Ishikawa (cell line): Measurements from ENCODE around the gene PITPNC1.

Experiments used
- CEBPB ChIP-seq: IDR thresholded peaks from 2 replicates; pipeline ENCODE4 v1.6.1; 2012
- CREB1 ChIP-seq: IDR thresholded peaks from 2 replicates; pipeline ENCODE4 v1.6.1; 2012; ENCODE audit warnings: low read depth
- EGR1 ChIP-seq: IDR thresholded peaks from 2 replicates; pipeline ENCODE4 v1.6.1; 2012
- EP300 ChIP-seq: IDR thresholded peaks from 2 replicates; pipeline ENCODE4 v1.6.1; 2012; ENCODE audit warnings: borderline replicate concordance
- FOXM1 ChIP-seq: IDR thresholded peaks from 2 replicates; pipeline ENCODE4 v1.6.1; 2012; ENCODE audit warnings: low read depth, borderline replicate concordance
- NFIC ChIP-seq: IDR thresholded peaks from 2 replicates; pipeline ENCODE4 v1.6.1; 2012
- RAD21 ChIP-seq: IDR thresholded peaks from 2 replicates; pipeline ENCODE4 v1.6.1; 2012; ENCODE audit warnings: low read depth
- TAF1 ChIP-seq: IDR thresholded peaks from 2 replicates; pipeline ENCODE4 v1.6.1; 2012; ENCODE audit warnings: low read depth, mild to moderate bottlenecking
- TCF12 ChIP-seq: IDR thresholded peaks from 2 replicates; pipeline ENCODE4 v1.6.1; 2012; ENCODE audit warnings: low read depth
- TEAD4 ChIP-seq: IDR thresholded peaks from 2 replicates; pipeline ENCODE4 v1.6.1; 2012
- YY1 ChIP-seq: IDR thresholded peaks from 2 replicates; pipeline ENCODE4 v1.6.1; 2012; ENCODE audit warnings: low read depth
- ZBTB7A ChIP-seq: IDR thresholded peaks from 2 replicates; pipeline ENCODE4 v1.6.1; 2012; ENCODE audit warnings: low read depth
- TF ChIP-seq, protein P1 (sequence below): IDR thresholded peaks from 2 replicates; pipeline ENCODE4 v1.6.1; 2012
- TF ChIP-seq, protein P2 (sequence below): IDR thresholded peaks from 2 replicates; pipeline ENCODE4 v1.6.1; 2012; ENCODE audit warnings: low read depth, mild to moderate bottlenecking
- TF ChIP-seq, protein P3 (sequence below): IDR thresholded peaks from 2 replicates; pipeline ENCODE4 v1.6.1; 2012

Gene PITPNC1

DNA sequence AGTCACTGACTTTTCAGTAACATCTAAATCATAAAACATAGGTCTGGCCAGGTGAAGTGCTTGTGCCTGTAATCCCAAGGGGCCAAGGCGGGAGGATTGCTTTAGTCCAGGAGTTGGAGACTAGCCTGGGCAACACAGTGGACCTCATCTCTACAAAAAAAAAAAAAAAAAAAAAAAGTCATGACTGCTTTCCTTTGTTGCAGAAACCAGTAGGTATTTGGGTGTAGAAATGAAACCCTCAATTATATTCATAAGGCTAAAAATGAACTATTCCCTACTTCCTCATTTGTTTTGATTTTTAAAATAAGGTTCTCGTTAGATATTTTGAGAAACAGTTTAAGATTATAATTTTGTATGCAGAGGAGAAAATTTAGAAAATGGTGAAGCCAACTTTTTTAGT is 26.0 kb downstream of the PITPNC1 start:
- TF ChIP-seq TCF12 (no peak), YY1 (no peak), CREB1 (no peak), ZBTB7A (no peak), CEBPB (no peak), FOXM1 (no peak), NFIC (no peak), EP300 (no peak), EGR1 (no peak), TEAD4 (no peak), RAD21 (no peak), TAF1 (no peak)
- TF ChIP-seq, protein P1, sequence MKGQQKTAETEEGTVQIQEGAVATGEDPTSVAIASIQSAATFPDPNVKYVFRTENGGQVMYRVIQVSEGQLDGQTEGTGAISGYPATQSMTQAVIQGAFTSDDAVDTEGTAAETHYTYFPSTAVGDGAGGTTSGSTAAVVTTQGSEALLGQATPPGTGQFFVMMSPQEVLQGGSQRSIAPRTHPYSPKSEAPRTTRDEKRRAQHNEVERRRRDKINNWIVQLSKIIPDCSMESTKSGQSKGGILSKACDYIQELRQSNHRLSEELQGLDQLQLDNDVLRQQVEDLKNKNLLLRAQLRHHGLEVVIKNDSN: no peak
- TF ChIP-seq, protein P2, sequence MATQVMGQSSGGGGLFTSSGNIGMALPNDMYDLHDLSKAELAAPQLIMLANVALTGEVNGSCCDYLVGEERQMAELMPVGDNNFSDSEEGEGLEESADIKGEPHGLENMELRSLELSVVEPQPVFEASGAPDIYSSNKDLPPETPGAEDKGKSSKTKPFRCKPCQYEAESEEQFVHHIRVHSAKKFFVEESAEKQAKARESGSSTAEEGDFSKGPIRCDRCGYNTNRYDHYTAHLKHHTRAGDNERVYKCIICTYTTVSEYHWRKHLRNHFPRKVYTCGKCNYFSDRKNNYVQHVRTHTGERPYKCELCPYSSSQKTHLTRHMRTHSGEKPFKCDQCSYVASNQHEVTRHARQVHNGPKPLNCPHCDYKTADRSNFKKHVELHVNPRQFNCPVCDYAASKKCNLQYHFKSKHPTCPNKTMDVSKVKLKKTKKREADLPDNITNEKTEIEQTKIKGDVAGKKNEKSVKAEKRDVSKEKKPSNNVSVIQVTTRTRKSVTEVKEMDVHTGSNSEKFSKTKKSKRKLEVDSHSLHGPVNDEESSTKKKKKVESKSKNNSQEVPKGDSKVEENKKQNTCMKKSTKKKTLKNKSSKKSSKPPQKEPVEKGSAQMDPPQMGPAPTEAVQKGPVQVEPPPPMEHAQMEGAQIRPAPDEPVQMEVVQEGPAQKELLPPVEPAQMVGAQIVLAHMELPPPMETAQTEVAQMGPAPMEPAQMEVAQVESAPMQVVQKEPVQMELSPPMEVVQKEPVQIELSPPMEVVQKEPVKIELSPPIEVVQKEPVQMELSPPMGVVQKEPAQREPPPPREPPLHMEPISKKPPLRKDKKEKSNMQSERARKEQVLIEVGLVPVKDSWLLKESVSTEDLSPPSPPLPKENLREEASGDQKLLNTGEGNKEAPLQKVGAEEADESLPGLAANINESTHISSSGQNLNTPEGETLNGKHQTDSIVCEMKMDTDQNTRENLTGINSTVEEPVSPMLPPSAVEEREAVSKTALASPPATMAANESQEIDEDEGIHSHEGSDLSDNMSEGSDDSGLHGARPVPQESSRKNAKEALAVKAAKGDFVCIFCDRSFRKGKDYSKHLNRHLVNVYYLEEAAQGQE: no peak
- TF ChIP-seq, protein P3, sequence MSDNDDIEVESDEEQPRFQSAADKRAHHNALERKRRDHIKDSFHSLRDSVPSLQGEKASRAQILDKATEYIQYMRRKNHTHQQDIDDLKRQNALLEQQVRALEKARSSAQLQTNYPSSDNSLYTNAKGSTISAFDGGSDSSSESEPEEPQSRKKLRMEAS: no peak

DNA sequence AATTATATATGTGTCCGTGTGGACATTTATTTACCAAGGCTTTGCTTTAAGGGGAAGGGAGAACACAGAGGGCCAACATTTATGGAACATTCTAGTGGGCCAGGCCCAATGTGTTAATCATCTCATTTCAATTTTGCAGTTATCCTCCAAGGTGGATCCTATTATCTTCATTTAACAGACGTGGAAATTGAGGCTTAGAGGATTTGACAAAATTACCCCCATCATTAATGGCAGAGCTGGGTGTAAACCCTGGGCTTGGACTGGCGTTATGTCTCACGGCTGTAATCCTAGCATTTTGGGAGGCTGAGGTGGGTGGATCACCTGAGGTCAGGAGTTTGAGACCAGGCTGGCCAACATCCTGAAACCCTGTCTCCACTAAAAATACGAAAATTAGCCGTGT is 26.4 kb downstream of the PITPNC1 start:
- TF ChIP-seq CREB1 (no peak), YY1 (no peak), NFIC (no peak), ZBTB7A (no peak)
- TF ChIP-seq, protein P2: no peak

DNA sequence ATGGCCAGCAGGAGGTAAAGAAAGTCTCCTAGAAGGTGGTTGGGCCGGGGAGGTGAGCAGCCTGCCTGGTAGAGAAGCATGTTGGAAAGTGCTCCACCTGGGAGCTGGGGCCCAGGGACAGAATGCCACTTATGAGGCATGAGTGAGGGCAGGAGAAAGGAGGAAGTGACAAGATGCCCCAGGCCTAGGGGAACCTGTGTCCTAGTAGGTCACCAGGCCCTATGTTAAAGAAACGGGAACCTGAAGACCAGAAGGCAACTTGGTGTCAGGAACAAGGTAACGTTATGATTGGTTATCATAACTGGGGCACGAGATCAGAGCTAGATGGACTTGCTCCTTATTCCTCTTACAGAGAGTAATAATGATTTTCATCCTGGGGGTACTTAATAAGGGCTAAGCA is 34.3 kb downstream of the PITPNC1 start:
- TF ChIP-seq, protein P3: no peak
- TF ChIP-seq TCF12: no peak
- no peak for TF ChIP-seq NFIC
- no peak for TF ChIP-seq ZBTB7A
- no peak for TF ChIP-seq CREB1
- TF ChIP-seq FOXM1: no peak
- TF ChIP-seq YY1: no peak
- no peak for TF ChIP-seq RAD21
- TF ChIP-seq TEAD4: no peak
- TF ChIP-seq TAF1: no peak

DNA sequence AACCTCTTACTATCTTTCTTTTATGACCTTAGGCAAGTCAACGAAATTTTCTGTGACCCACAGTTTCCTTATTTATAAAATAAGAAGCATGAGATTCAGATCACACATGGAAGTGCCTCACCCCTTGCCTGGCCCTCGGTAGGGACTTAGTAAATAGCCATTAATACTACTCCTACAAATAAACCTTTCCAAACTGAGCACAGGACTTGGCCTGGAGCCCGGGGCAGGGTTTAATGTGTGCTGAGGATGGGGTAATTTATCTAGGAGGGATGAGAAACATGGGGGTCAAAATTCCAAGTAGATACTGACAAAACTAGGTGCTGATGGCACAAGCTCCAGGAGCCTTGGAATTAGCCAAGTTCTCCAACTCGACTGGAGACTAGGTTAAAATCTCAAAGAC is 35.0 kb downstream of the PITPNC1 start:
- TF ChIP-seq NFIC (no peak), CEBPB (no peak), CREB1 (no peak), ZBTB7A (no peak), TEAD4 (no peak), RAD21 (no peak), FOXM1 (no peak), EP300 (no peak), YY1 (no peak), TCF12 (no peak), EGR1 (no peak), TAF1 (no peak)
- TF ChIP-seq, protein P1: no peak
- TF ChIP-seq, protein P3: no peak
- TF ChIP-seq, protein P2: no peak

DNA sequence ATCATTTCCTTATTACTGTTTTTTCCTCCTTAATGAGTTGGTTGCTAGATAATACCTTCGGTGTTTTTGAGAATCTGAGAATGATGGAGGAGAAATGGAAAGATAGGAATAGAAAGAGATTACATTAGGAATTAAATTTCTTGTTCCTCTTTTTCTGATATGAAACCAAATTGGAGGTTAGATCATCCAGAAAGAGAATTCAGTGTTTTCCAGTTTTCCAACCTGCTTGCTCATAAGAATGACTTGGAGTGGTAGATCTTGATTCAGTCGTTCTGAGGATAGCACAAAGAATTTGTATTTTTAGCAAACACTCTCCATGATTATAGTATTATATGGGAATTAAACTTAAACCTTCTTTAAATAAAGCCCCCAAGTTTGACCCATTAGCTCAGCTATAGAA is 35.9 kb downstream of the PITPNC1 start:
- TF ChIP-seq RAD21: no peak
- TF ChIP-seq, protein P1: no peak
- TF ChIP-seq NFIC: no peak
- no peak for TF ChIP-seq TCF12
- TF ChIP-seq EP300: no peak
- no peak for TF ChIP-seq TAF1
- TF ChIP-seq, protein P2: no peak
- no peak for TF ChIP-seq CEBPB
- TF ChIP-seq EGR1: no peak
- TF ChIP-seq CREB1: no peak
- TF ChIP-seq, protein P3: no peak
- no peak for TF ChIP-seq YY1
- TF ChIP-seq ZBTB7A: no peak
- no peak for TF ChIP-seq TEAD4
- TF ChIP-seq FOXM1: no peak
